ENCODE measurements around the gene EIF2S3. TPM values are rescaled to one million over a fixed set of nuclear protein-coding genes. Genes with fewer than 3 reads are reported as not detected.

EIF2S3 gene
- total and polyA plus RNA-seq, 2 of the 8 experiments (the other 6 are each of a cell fraction or from before 2014, with no cell fraction given), result 65.5 to 259 TPM

GRCh38 chrX:24018809-24019208 lies 35.9 kb upstream of the EIF2S3 start:
- H3K27ac ChIP-seq (ENCODE audit: low read depth, low read length), result no peak overlapping the region
- H3K23me2 ChIP-seq (ENCODE audit: low read depth, low read length), result no peaks in the 10 kb centered on the region
- H2BK12ac ChIP-seq (ENCODE audit: low read depth, low read length), result no peak overlapping the region
- no peak overlapping the region for H3K14ac ChIP-seq (ENCODE audit: insufficient read length)
- H3K27me3 ChIP-seq (replicated peaks in 1 of 4; ENCODE audit: control insufficient read depth in 3 of 4, extremely low read depth in 1 of 4, insufficient read depth in 3 of 4, low read length in 3 of 4), result no peaks in the 10 kb centered on the region
- no peak for TF ChIP-seq ASH2L (IDR thresholded peaks at IDR 0.05; ENCODE audit: low read length)
- no peak overlapping the region for H4K8ac ChIP-seq (ENCODE audit: extremely low read depth, insufficient read depth, low read length)
- CTCF ChIA-PET (ENCODE audit: partially characterized antibody), result no interaction called here
- no peaks in the 10 kb centered on the region for H3K4me1 ChIP-seq (replicated peaks in 1 of 4; ENCODE audit: control insufficient read depth in 3 of 4, insufficient read depth in 4 of 4, low read length in 3 of 4)
- H2BK5ac ChIP-seq (ENCODE audit: low read depth, low read length), result no peak overlapping the region
- peaks cover 0 to 66% of the 10 kb centered on the region in 2 experiments; a peak in 2 of 4 replicates for H3K79me2 ChIP-seq (ENCODE audit: control insufficient read depth in 1 of 2, insufficient read depth in 2 of 2, low read length in 2 of 2)
- H3K4ac ChIP-seq (replicated peaks; ENCODE audit: insufficient read length, low read depth, low read length), result no peak overlapping the region
- no peak overlapping the region for H3K23ac ChIP-seq (ENCODE audit: insufficient read length)
- H3K18ac ChIP-seq (ENCODE audit: extremely low read depth, low read length), result no peak overlapping the region
- no peak overlapping the region for H3K4me3 ChIP-seq (ENCODE audit: extremely low read depth in 1 of 4, insufficient read depth in 2 of 4, low read depth in 3 of 4, low read length in 4 of 4)
- DNase-seq (ENCODE audit: low read depth in 1 of 2, low spot score in 2 of 2), result no peak
- no peak overlapping the region for H4K91ac ChIP-seq (replicated peaks; ENCODE audit: insufficient read length, low read length)
- H2BK15ac ChIP-seq (ENCODE audit: low read length), result no peak overlapping the region
- no peak overlapping the region for H4K5ac ChIP-seq (ENCODE audit: insufficient read length, low read depth, low read length)
- no peak for FAIRE-seq
- 100% methylated on average over 4 of the region's 4 CpGs; no CpG with 5 or more reads in 1 of the 2 experiments for WGBS, 2 experiments (ENCODE audit: extremely low coverage in 1 of 2, insufficient coverage in 1 of 2, insufficient read length in 1 of 2, insufficient replicate concordance in 2 of 2, low coverage in 1 of 2, low lambda C conversion rate in 2 of 2, missing lambda C conversion rate in 1 of 2)
- POLR2A ChIA-PET (ENCODE audit: partially characterized antibody), result no interaction called here
- no peak overlapping the region for H3K56ac ChIP-seq (replicated peaks; ENCODE audit: insufficient read length, low read depth, low read length)
- H2BK120ac ChIP-seq (replicated peaks; ENCODE audit: low read depth, low read length), result no peak overlapping the region
- no peak overlapping the region for H2AK5ac ChIP-seq (ENCODE audit: low read depth, low read length)
- no peaks in the 10 kb centered on the region for H4K20me1 ChIP-seq (replicated peaks in 1 of 2; ENCODE audit: control insufficient read depth in 1 of 2, insufficient read depth in 2 of 2, low read length in 2 of 2)
- no peaks in the 10 kb centered on the region for H3K9me3 ChIP-seq (ENCODE audit: insufficient read depth in 2 of 2, low read depth in 1 of 2, low read length in 1 of 2)
- H3K4me2 ChIP-seq (ENCODE audit: insufficient read depth in 1 of 2, low read depth in 2 of 2, low read length in 2 of 2), result no peak overlapping the region
- H3K36me3 ChIP-seq (ENCODE audit: control insufficient read depth in 2 of 4, insufficient read depth in 4 of 4, low read length in 3 of 4), result no peaks in the 10 kb centered on the region
- no peak overlapping the region for H3K9ac ChIP-seq (replicated peaks in 1 of 4; ENCODE audit: extremely low read depth in 1 of 4, low read depth in 3 of 4, low read length in 3 of 4)
- no peak overlapping the region for H2AFZ ChIP-seq (ENCODE audit: low read length)
- no peaks in the 10 kb centered on the region for H3K79me1 ChIP-seq (ENCODE audit: low read depth, low read length)
- no peak overlapping the region for H2BK20ac ChIP-seq (ENCODE audit: low read length)

All from H1 (cell line).